Sigmoid colon (tissue), 3 donors: Measurements from ENCODE around the gene CFTR.

ENCODE experiments used
- POLR2A ChIP-seq, 2 donors: fragments of 450-650 bp; IDR thresholded peaks; one replicate each; pipeline ENCODE4 v1.6.1; 2016; ENCODE audit warnings: antibody characterized with exemption in 2 of 2, mild to moderate bottlenecking in 2 of 2, moderate library complexity in 2 of 2
- TF ChIP-seq, protein P1 (sequence below), 4 experiments: fragments of 450-650 bp in 3 of 4; fragments of 200-600 bp in 1 of 4; IDR thresholded peaks; one replicate each; pipeline ENCODE4 v1.5.1; 2016 to 2019; ENCODE audit warnings: antibody characterized with exemption in 4 of 4, mild to moderate bottlenecking in 3 of 4, moderate library complexity in 2 of 4

DNA sequence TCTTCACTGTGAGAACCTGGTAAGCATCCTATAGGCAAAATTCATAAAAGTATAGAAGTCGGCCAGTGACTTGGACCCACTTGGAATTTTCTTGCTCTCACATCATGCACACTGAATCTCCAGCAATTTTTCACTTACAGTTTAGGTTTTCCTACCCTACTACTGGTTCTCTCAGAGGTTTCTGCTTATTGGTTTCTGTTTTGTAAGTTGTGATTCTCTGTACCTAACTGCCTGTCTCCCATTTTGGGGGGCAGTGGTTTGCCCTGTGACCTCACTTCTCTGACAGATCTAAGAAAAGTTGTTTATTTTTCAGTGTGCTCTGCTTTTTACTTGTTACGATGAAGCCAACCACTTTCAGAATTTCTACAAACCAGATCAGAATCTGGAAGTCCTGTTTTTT is 158.1 kb downstream of the CFTR start:
- TF ChIP-seq, protein P1, sequence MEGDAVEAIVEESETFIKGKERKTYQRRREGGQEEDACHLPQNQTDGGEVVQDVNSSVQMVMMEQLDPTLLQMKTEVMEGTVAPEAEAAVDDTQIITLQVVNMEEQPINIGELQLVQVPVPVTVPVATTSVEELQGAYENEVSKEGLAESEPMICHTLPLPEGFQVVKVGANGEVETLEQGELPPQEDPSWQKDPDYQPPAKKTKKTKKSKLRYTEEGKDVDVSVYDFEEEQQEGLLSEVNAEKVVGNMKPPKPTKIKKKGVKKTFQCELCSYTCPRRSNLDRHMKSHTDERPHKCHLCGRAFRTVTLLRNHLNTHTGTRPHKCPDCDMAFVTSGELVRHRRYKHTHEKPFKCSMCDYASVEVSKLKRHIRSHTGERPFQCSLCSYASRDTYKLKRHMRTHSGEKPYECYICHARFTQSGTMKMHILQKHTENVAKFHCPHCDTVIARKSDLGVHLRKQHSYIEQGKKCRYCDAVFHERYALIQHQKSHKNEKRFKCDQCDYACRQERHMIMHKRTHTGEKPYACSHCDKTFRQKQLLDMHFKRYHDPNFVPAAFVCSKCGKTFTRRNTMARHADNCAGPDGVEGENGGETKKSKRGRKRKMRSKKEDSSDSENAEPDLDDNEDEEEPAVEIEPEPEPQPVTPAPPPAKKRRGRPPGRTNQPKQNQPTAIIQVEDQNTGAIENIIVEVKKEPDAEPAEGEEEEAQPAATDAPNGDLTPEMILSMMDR (IDR thresholded peaks at IDR 0.05) = no peak
- no peak for TF ChIP-seq POLR2A (IDR thresholded peaks at IDR 0.05)
